Osteoblast (primary cell): ENCODE data around the gene ATF3. TPM values are rescaled to one million over a fixed set of nuclear protein-coding genes. Genes with fewer than 3 reads are reported as not detected.

Experiments
- DNase-seq: peaks from one replicate; pipeline ENCODE4 v3.0.0; 2011; ENCODE audit warnings: low spot score, mixed read lengths; ENCODE audit not compliant: insufficient read length; ENCODE audit errors: missing footprints
- H2AFZ ChIP-seq: 2 replicates; pipeline ENCODE4 v1.6.0; 2011; ENCODE audit warnings: mild to moderate bottlenecking, low read length
- H3K27ac ChIP-seq: 2 replicates; pipeline ENCODE4 v1.5.1; 2011; ENCODE audit warnings: mild to moderate bottlenecking, low read depth, low read length, moderate library complexity
- H3K27me3 ChIP-seq: 2 replicates; pipeline ENCODE4 v1.6.0; 2012; ENCODE audit warnings: mild to moderate bottlenecking, control low read depth, inconsistent platforms, low read length, moderate library complexity; ENCODE audit not compliant: insufficient read depth
- H3K36me3 ChIP-seq: 2 replicates; pipeline ENCODE4 v1.5.1; 2011; ENCODE audit warnings: mild to moderate bottlenecking, low read length, control low read depth, moderate library complexity; ENCODE audit not compliant: insufficient read depth
- H3K4me1 ChIP-seq: 2 replicates; pipeline ENCODE4 v1.5.1; 2011; ENCODE audit warnings: mild to moderate bottlenecking, low read length, control low read depth, moderate library complexity; ENCODE audit not compliant: insufficient read depth
- H3K4me2 ChIP-seq: 2 replicates; pipeline ENCODE4 v1.6.0; 2011; ENCODE audit warnings: mild to moderate bottlenecking, low read length; ENCODE audit not compliant: insufficient read depth
- H3K4me3 ChIP-seq: fragments of 200-600 bp; sonication (generic); 3 replicates; pipeline ENCODE4 v1.5.1; 2012; ENCODE audit warnings: mild to moderate bottlenecking, low read length, inconsistent platforms; ENCODE audit not compliant: insufficient read depth
- H3K79me2 ChIP-seq: 2 replicates; pipeline ENCODE4 v1.6.0; 2012; ENCODE audit warnings: mild to moderate bottlenecking, low read length, control low read depth, inconsistent platforms; ENCODE audit not compliant: insufficient read depth
- H3K9me3 ChIP-seq: 2 replicates; pipeline ENCODE4 v1.5.1; 2011; ENCODE audit warnings: low read depth, low read length, control low read depth
- H4K20me1 ChIP-seq: 2 replicates; pipeline ENCODE4 v1.6.0; 2012; ENCODE audit warnings: mild to moderate bottlenecking, low read length, control low read depth; ENCODE audit not compliant: insufficient read depth
- CTCF ChIP-seq: IDR thresholded peaks from 2 replicates; pipeline ENCODE4 v1.5.1; 2011; ENCODE audit warnings: mild to moderate bottlenecking, low read depth, low read length, moderate library complexity; ENCODE audit errors: extremely low read depth
- total RNA-seq: library from RNA; depleted of rRNA; stranded (reverse); fragments of >200 nt; gene quantifications from 2 replicates; pipeline ENCODE4 v1.2.3, GENCODE V29; 2012

The ATF3 gene
- total RNA-seq, 1 donor = 3.6 TPM

GRCh38 chr1:212600071-212600915 is 8.3 kb upstream of the ATF3 start:
- Histone ChIP-seq H3K9me3 (no peaks in the 10 kb centered on the region), H3K4me1 (peaks cover 22% of the 10 kb centered on the region), H4K20me1 (no peaks in the 10 kb centered on the region), H3K4me2 (no peak overlapping the region), H3K36me3 (no peaks in the 10 kb centered on the region), H3K27me3 (peaks cover 67% of the 10 kb centered on the region), H2AFZ (no peak overlapping the region), H3K4me3 (no peak overlapping the region), H3K79me2 (no peaks in the 10 kb centered on the region), H3K27ac (no peak overlapping the region)
- no peak for DNase-seq
- no peak for TF ChIP-seq CTCF

- H3K4me3 ChIP-seq = no peak overlapping the region
- H2AFZ ChIP-seq = no peak overlapping the region
- H4K20me1 ChIP-seq = no peaks in the 10 kb centered on the region
- TF ChIP-seq CTCF = no peak
- H3K4me2 ChIP-seq = no peak overlapping the region
- H3K4me1 ChIP-seq = peaks cover 16% of the 10 kb centered on the region
- no peaks in the 10 kb centered on the region for H3K9me3 ChIP-seq
- H3K79me2 ChIP-seq = no peaks in the 10 kb centered on the region
- H3K27ac ChIP-seq = no peak overlapping the region
- DNase-seq = no peak
- H3K36me3 ChIP-seq = no peaks in the 10 kb centered on the region
- H3K27me3 ChIP-seq = peaks cover 74% of the 10 kb centered on the region
Observed at GRCh38 chr1:212600980-212601379, 7.6 kb upstream of the ATF3 start.

- Histone ChIP-seq H3K27me3 (peaks cover 79% of the 10 kb centered on the region), H3K27ac (no peak overlapping the region)
Observed at GRCh38 chr1:212601524-212601923, 7.0 kb upstream of the ATF3 start.

More at GRCh38 chr1:212601524-212601923, 7.0 kb upstream of the ATF3 start:
- Histone ChIP-seq H3K36me3 (no peaks in the 10 kb centered on the region), H3K9me3 (no peaks in the 10 kb centered on the region), H3K4me1 (peaks cover 14% of the 10 kb centered on the region), H3K4me3 (no peak overlapping the region), H4K20me1 (no peaks in the 10 kb centered on the region), H3K79me2 (no peaks in the 10 kb centered on the region), H2AFZ (no peak overlapping the region), H3K4me2 (no peak overlapping the region)
- DNase-seq = no peak
- TF ChIP-seq CTCF = no peak
